Mesenchymal stem cell (in vitro differentiated cells and primary cell): ENCODE data around the gene CUEDC1.
A peak's percentile ranks its signal among the peaks of the same experiment; 100 is the strongest.

Experiments used
- DNase-seq: peaks from one replicate; pipeline ENCODE4 v3.0.0-alpha.2; 2013
- H2AFZ ChIP-seq: one replicate; pipeline ENCODE4 v1.6.1; 2013; ENCODE audit warnings: low read depth, mild to moderate bottlenecking, control low read depth, inconsistent platforms, low read length, moderate library complexity
- H2AK5ac ChIP-seq: 2 replicates; pipeline ENCODE4 v1.6.1; 2013; ENCODE audit warnings: low read length, moderate library complexity, mild to moderate bottlenecking, inconsistent platforms; ENCODE audit not compliant: severe bottlenecking
- H2BK120ac ChIP-seq: one replicate; pipeline ENCODE4 v1.6.1; 2013; ENCODE audit warnings: low read depth, mild to moderate bottlenecking, inconsistent platforms, low read length, moderate library complexity
- H2BK12ac ChIP-seq, 2 experiments: one replicate each; pipeline ENCODE4 v1.6.1; 2013; ENCODE audit warnings: inconsistent platforms in 2 of 2, low read length in 2 of 2, mild to moderate bottlenecking in 2 of 2, moderate library complexity in 2 of 2, control low read depth in 1 of 2
- H2BK15ac ChIP-seq: one replicate; pipeline ENCODE4 v1.6.1; 2013; ENCODE audit warnings: mild to moderate bottlenecking, low read depth, inconsistent platforms; ENCODE audit not compliant: poor library complexity, severe bottlenecking
- H2BK5ac ChIP-seq: 2 replicates; pipeline ENCODE4 v1.6.1; 2013; ENCODE audit warnings: low read depth, mild to moderate bottlenecking, low read length, control low read depth, inconsistent platforms; ENCODE audit not compliant: poor library complexity, severe bottlenecking
- H3K14ac ChIP-seq, 2 experiments: one replicate each; pipeline ENCODE4 v1.6.1; 2013; ENCODE audit warnings: inconsistent platforms in 2 of 2, low read length in 2 of 2, control low read depth in 1 of 2, mild to moderate bottlenecking in 1 of 2, moderate library complexity in 1 of 2
- H3K18ac ChIP-seq, 2 experiments: one replicate each; pipeline ENCODE4 v1.6.1; 2013; ENCODE audit warnings: inconsistent platforms in 2 of 2, low read length in 2 of 2, control low read depth in 1 of 2, low read depth in 1 of 2, mild to moderate bottlenecking in 1 of 2
- H3K23ac ChIP-seq, 2 experiments: one replicate each; pipeline ENCODE4 v1.6.1; 2013; ENCODE audit warnings: inconsistent platforms in 2 of 2, low read length in 2 of 2, mild to moderate bottlenecking in 2 of 2, moderate library complexity in 2 of 2, control low read depth in 1 of 2
- H3K27ac ChIP-seq: 2 replicates; pipeline ENCODE4 v1.5.1; 2013; ENCODE audit warnings: mild to moderate bottlenecking, moderate library complexity, low read length, control low read depth, inconsistent platforms; ENCODE audit not compliant: poor library complexity, severe bottlenecking
- H3K27me3 ChIP-seq, 2 experiments: 2 replicates each; pipeline versions ENCODE4 v1.6.1 to v1.7.0; 2013; ENCODE audit warnings: low read length in 2 of 2, mild to moderate bottlenecking in 2 of 2, moderate library complexity in 2 of 2, control low read depth in 1 of 2, inconsistent platforms in 1 of 2; ENCODE audit not compliant: control insufficient read depth in 1 of 2, insufficient read depth in 1 of 2
- H3K36me3 ChIP-seq, 2 experiments: 2 replicates each; pipeline versions ENCODE4 v1.6.1 to v1.7.0; 2013; ENCODE audit warnings: low read length in 2 of 2, control low read depth in 1 of 2, inconsistent platforms in 1 of 2, low read depth in 1 of 2, mild to moderate bottlenecking in 1 of 2; ENCODE audit not compliant: insufficient read depth in 2 of 2, control insufficient read depth in 1 of 2
- H3K4ac ChIP-seq, 2 experiments: one replicate each; pipeline ENCODE4 v1.6.1; 2013; ENCODE audit warnings: inconsistent platforms in 2 of 2, low read length in 2 of 2, mild to moderate bottlenecking in 2 of 2, moderate library complexity in 2 of 2, control low read depth in 1 of 2, low read depth in 1 of 2
- H3K4me1 ChIP-seq: 2 replicates; pipeline ENCODE4 v1.6.1; 2013; ENCODE audit warnings: low read depth, low read length, control low read depth; ENCODE audit not compliant: control insufficient read depth, insufficient read depth
- H3K4me2 ChIP-seq: 2 replicates; pipeline ENCODE4 v1.6.1; 2013; ENCODE audit warnings: low read length, mild to moderate bottlenecking, inconsistent platforms; ENCODE audit not compliant: poor library complexity, severe bottlenecking
- H3K4me3 ChIP-seq, 2 experiments: 2 replicates each; pipeline versions ENCODE4 v1.5.1 to v1.7.0; 2013; ENCODE audit warnings: low read length in 2 of 2, mild to moderate bottlenecking in 2 of 2, control low read depth in 1 of 2, low read depth in 1 of 2; ENCODE audit not compliant: insufficient read depth in 1 of 2
- H3K79me1 ChIP-seq: replicated peaks from 2 replicates; pipeline ENCODE4 v1.6.1; 2013; ENCODE audit warnings: mild to moderate bottlenecking, control low read depth, low read length, inconsistent platforms; ENCODE audit not compliant: poor library complexity, severe bottlenecking
- H3K9ac ChIP-seq: 2 replicates; pipeline ENCODE4 v1.7.0; 2013; ENCODE audit warnings: mild to moderate bottlenecking, low read length, moderate library complexity
- H3K9me3 ChIP-seq: 2 replicates; pipeline ENCODE4 v1.7.0; 2013; ENCODE audit warnings: mild to moderate bottlenecking, low read length; ENCODE audit not compliant: control insufficient read depth
- H4K8ac ChIP-seq: one replicate; pipeline ENCODE4 v1.6.1; 2013; ENCODE audit warnings: inconsistent platforms, mild to moderate bottlenecking, low read length, moderate library complexity
- H4K91ac ChIP-seq: one replicate; pipeline ENCODE4 v1.6.1; 2013; ENCODE audit warnings: mild to moderate bottlenecking, low read length, inconsistent platforms
- WGBS: methylation state at CpG from one replicate; pipeline ENCODE4 v1.1.7; 2013; ENCODE audit warnings: mixed read lengths; 5-methylcytosine and 5-hydroxymethylcytosine counted together

CUEDC1 gene

DNA sequence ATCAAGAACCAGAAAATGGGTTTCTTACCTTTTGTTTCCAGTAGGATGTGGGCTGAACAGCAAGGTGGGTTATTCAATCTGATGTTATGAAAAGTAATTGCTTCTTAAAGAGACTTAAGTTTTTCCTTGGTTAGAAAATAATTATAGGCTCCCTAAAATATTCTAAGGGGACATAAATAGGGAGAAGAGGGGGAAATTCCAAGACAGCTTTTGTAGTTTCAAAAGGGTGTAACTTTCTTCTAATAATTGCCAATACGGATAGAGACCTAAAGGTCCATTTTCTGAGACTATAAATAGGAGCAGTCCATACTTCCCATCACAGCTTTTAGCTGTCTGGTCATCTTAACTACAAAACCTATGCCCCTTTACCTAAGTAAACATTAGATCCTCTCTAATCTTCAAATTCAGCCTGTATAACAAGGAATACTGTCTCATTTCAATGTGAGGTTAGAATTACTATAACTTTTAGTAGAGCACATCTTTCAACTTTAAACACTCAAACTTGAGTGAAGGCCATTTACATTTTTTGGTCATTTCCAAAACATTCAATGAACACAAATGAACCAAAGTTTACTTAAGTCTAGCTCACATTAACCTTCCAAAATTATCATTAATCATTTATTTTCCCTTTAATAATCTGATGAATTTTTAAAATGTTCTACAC is 46.4 kb upstream of the CUEDC1 start:
- H3K4me2 ChIP-seq: no peak overlapping the region
- H3K4ac ChIP-seq: no peak overlapping the region
- H3K18ac ChIP-seq: no peak overlapping the region
- no peak overlapping the region for H4K8ac ChIP-seq
- H3K4me3 ChIP-seq: no peak overlapping the region
- H2BK5ac ChIP-seq: no peak overlapping the region
- WGBS: 71% methylated on average over 1 of the region's 1 CpG
- H3K9ac ChIP-seq: peak overlapping the region; percentile 100
- no peak overlapping the region for H2AFZ ChIP-seq
- no peak overlapping the region for H2BK120ac ChIP-seq
- H3K27ac ChIP-seq: no peak overlapping the region
- no peaks in the 10 kb centered on the region for H3K27me3 ChIP-seq
- H2BK15ac ChIP-seq: no peak overlapping the region
- H3K14ac ChIP-seq: no peak overlapping the region
- H4K91ac ChIP-seq: no peak overlapping the region
- H3K36me3 ChIP-seq: peaks cover 10 to 92% of the 10 kb centered on the region in 2 experiments
- no peaks in the 10 kb centered on the region for H3K9me3 ChIP-seq
- no peak overlapping the region for H2AK5ac ChIP-seq
- no peak overlapping the region for H2BK12ac ChIP-seq
- no peak overlapping the region for H3K23ac ChIP-seq
- DNase-seq: no peak
- peaks cover 5% of the 10 kb centered on the region for H3K4me1 ChIP-seq
- H3K79me1 ChIP-seq: peaks cover 2% of the 10 kb centered on the region

DNA sequence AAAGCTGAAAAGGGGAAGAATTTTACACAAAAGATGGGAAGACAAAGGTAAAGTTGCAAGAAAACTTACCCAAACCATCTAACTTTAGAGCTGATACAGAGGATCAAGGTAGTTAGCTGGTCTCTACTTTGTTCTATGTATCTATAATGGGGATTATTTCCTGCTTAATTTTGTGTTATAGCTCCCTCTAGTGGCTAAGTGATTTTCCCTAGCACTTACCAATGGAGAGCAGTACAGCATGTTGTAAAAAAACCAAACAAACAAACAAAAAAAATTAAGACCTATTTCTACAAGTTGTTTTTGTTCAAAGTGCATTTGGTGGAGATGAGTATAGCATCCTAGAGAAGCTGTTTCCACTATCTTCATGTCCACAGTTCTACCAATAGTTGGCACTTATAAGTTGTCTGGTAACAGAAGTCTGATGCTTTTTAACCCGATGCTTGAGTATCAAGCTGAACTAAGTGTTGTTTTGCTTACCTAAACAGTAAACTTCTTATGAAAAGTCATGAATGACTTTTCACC is 44.3 kb upstream of the CUEDC1 start:
- Histone ChIP-seq H2BK12ac (no peak overlapping the region), H3K14ac (no peak overlapping the region), H4K91ac (no peak overlapping the region), H2BK5ac (no peak overlapping the region), H3K9ac (no peak overlapping the region), H2BK120ac (no peak overlapping the region), H3K4me2 (no peak overlapping the region), H2AFZ (no peak overlapping the region), H3K4ac (no peak overlapping the region), H3K9me3 (no peaks in the 10 kb centered on the region), H3K79me1 (peaks cover 3% of the 10 kb centered on the region), H3K4me3 (no peak overlapping the region), H4K8ac (no peak overlapping the region), H3K18ac (no peak overlapping the region), H3K27me3 (no peaks in the 10 kb centered on the region), H2AK5ac (no peak overlapping the region), H3K36me3 (peaks cover 8 to 82% of the 10 kb centered on the region in 2 experiments), H3K4me1 (peaks cover 6% of the 10 kb centered on the region), H3K23ac (no peak overlapping the region), H2BK15ac (no peak overlapping the region), H3K27ac (no peak overlapping the region)
- WGBS: no CpG with 5 or more reads among the region's 1 CpG
- DNase-seq: peak; percentile 81

DNA sequence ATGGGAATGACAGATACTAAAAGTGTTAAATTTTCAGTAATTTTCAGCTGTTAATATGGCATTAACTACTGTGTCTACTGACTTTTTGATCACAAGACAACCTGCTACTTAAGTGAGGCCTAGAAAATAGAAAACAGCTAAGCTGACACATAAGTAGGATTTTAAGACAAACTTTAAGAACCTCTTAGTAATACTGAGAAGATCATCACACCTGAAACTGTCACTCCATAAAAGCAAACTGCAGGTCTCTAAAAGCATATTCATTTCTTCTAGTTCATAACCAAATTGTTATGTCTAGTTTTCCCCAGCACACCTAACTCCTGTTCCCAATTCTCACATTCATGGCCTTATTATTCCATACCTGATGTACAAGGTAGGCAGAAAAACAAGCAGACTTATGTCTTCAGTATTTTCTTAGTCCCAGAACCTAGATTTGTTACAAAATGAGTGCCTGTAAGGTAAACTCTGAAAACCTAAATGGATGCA is 43.8 kb upstream of the CUEDC1 start:
- H3K9ac ChIP-seq: no peak overlapping the region

DNA sequence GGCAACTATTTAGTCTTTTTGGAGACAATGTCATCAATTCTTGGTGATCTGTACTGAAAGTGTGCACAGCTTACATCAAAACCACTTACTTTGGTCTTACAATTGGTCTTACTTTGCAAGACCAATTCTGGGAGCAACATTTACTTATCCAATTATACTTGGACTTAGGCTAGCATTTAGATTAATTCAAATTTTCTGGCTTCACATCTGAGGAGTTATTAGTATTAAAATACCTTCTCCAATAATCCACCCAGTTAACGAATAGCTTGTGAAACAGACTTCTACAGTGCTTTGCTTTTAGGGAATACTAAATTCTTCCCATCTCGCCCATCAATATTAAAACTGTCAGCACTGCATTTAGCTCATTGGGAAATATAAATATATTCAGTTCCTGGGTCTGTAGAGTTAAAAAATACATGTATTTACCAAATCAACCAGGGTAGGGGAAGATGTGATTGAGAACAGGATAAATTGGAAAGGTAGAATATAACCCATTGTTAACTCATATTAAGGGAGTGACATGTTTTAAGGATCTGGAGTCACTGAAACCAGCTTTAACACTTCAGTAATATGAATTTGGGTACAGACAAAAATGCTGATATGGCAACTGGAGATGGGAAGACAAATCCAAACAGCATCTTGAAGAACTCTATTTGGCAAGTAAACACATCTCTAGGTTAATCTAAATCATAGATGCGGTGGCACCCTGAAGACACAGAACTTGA is 42.0 kb upstream of the CUEDC1 start:
- no peak overlapping the region for H4K91ac ChIP-seq
- 100% methylated on average over 1 of the region's 3 CpGs for WGBS
- no peak overlapping the region for H3K18ac ChIP-seq
- H3K79me1 ChIP-seq: peaks cover 6% of the 10 kb centered on the region
- H3K4me2 ChIP-seq: no peak overlapping the region
- H3K9ac ChIP-seq: no peak overlapping the region
- H3K27ac ChIP-seq: no peak overlapping the region
- no peak overlapping the region for H4K8ac ChIP-seq
- H3K4me3 ChIP-seq: no peak overlapping the region
- no peak overlapping the region for H3K23ac ChIP-seq
- no peak overlapping the region for H2BK15ac ChIP-seq
- no peaks in the 10 kb centered on the region for H3K9me3 ChIP-seq
- H3K36me3 ChIP-seq: peaks cover 4 to 59% of the 10 kb centered on the region in 2 experiments
- H2BK12ac ChIP-seq: no peak overlapping the region
- no peak overlapping the region for H2AK5ac ChIP-seq
- H2AFZ ChIP-seq: no peak overlapping the region
- H3K4me1 ChIP-seq: peaks cover 2% of the 10 kb centered on the region
- no peak overlapping the region for H2BK120ac ChIP-seq
- no peak for DNase-seq
- no peak overlapping the region for H2BK5ac ChIP-seq
- no peak overlapping the region for H3K14ac ChIP-seq
- no peak overlapping the region for H3K4ac ChIP-seq
- no peaks in the 10 kb centered on the region for H3K27me3 ChIP-seq

More for the DNA sequence above, 43.8 kb upstream of the CUEDC1 start:
- Histone ChIP-seq H2AK5ac (no peak overlapping the region), H3K36me3 (peaks cover 8 to 77% of the 10 kb centered on the region in 2 experiments), H3K14ac (no peak overlapping the region), H3K18ac (no peak overlapping the region), H2AFZ (no peak overlapping the region), H4K8ac (no peak overlapping the region), H3K27me3 (no peaks in the 10 kb centered on the region), H3K4me1 (peaks cover 6% of the 10 kb centered on the region), H3K9me3 (no peaks in the 10 kb centered on the region), H3K4me3 (no peak overlapping the region), H3K79me1 (peaks cover 5% of the 10 kb centered on the region), H3K27ac (no peak overlapping the region), H2BK120ac (no peak overlapping the region), H2BK12ac (no peak overlapping the region), H3K23ac (no peak overlapping the region), H4K91ac (no peak overlapping the region), H3K4ac (no peak overlapping the region), H3K4me2 (no peak overlapping the region), H2BK5ac (no peak overlapping the region), H2BK15ac (no peak overlapping the region)
- DNase-seq: no peak
